PC-9 (cell line): ENCODE measurements around the gene OPALIN.

Experiments used
- EZH2 ChIP-seq: fragments of 200-600 bp; sonication (generic); IDR thresholded peaks from 2 replicates; pipeline ENCODE4 v1.8.0; 2017; ENCODE audit warnings: antibody characterized with exemption, low read depth
- TF ChIP-seq, protein P1 (sequence below): fragments of 200-600 bp; sonication (generic); conservative IDR thresholded peaks from 2 replicates; pipeline ENCODE4 v1.6.1; 2017; ENCODE audit warnings: mixed run types, antibody characterized with exemption, mild to moderate bottlenecking, moderate library complexity

DNA sequence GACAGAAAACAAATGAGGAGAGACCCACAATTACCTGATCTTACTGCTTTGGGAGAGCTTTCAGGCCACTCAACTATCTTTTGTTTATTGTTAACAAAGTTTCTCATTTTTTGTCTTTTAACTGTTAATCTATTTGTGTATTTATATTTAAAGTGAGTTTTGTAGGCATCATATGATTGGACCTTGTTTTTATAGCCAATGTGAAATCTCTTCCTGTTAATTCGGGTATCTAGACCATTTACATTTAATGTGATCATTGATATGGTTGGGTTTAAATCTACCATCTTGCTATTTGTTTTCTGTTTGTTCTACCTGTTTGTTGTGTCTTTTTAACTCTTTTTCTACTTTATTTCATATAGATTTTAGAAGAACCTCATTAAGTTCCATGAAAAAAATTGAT, 12.5 kb downstream of the OPALIN start:
- TF ChIP-seq, protein P1, sequence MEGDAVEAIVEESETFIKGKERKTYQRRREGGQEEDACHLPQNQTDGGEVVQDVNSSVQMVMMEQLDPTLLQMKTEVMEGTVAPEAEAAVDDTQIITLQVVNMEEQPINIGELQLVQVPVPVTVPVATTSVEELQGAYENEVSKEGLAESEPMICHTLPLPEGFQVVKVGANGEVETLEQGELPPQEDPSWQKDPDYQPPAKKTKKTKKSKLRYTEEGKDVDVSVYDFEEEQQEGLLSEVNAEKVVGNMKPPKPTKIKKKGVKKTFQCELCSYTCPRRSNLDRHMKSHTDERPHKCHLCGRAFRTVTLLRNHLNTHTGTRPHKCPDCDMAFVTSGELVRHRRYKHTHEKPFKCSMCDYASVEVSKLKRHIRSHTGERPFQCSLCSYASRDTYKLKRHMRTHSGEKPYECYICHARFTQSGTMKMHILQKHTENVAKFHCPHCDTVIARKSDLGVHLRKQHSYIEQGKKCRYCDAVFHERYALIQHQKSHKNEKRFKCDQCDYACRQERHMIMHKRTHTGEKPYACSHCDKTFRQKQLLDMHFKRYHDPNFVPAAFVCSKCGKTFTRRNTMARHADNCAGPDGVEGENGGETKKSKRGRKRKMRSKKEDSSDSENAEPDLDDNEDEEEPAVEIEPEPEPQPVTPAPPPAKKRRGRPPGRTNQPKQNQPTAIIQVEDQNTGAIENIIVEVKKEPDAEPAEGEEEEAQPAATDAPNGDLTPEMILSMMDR = no peak
- TF ChIP-seq EZH2 = no peak
